KMS-11 (cell line): ENCODE results near the gene IQGAP2.
A peak's percentile ranks its signal among the peaks of the same experiment; 100 is the strongest.

Experiments
- H2AFZ ChIP-seq: fragments of 200-600 bp; sonication (generic); 2 replicates; pipeline ENCODE4 v1.6.1; 2016; ENCODE audit warnings: antibody characterized with exemption, mixed run types, low read depth
- H3K27ac ChIP-seq: fragments of 200-600 bp; sonication (generic); 2 replicates; pipeline ENCODE4 v1.6.1; 2016; ENCODE audit warnings: mild to moderate bottlenecking, mixed run types
- H3K27me3 ChIP-seq: fragments of 200-600 bp; sonication (generic); 2 replicates; pipeline ENCODE4 v1.6.1; 2017; ENCODE audit warnings: mild to moderate bottlenecking, low read depth, mixed run types, moderate library complexity; ENCODE audit not compliant: insufficient read depth
- H3K36me3 ChIP-seq: fragments of 200-600 bp; sonication (generic); 2 replicates; pipeline ENCODE4 v1.6.1; 2017; ENCODE audit warnings: mild to moderate bottlenecking, mixed run types; ENCODE audit not compliant: insufficient read depth
- H3K4me1 ChIP-seq: fragments of 200-600 bp; sonication (generic); 2 replicates; pipeline ENCODE4 v1.6.1; 2016; ENCODE audit warnings: mild to moderate bottlenecking, low read depth, mixed run types; ENCODE audit not compliant: poor library complexity, severe bottlenecking
- H3K4me2 ChIP-seq: fragments of 200-600 bp; sonication (generic); 2 replicates; pipeline ENCODE4 v1.7.0; 2016; ENCODE audit warnings: mild to moderate bottlenecking, mixed run types
- H3K4me3 ChIP-seq: fragments of 200-600 bp; sonication (generic); IDR thresholded peaks from 2 replicates; pipeline ENCODE4 v1.6.1; 2017; ENCODE audit warnings: low read depth, low read length, mixed read lengths; ENCODE audit not compliant: insufficient read depth
- H3K79me2 ChIP-seq: fragments of 200-600 bp; sonication (generic); 2 replicates; pipeline ENCODE4 v1.6.1; 2016; ENCODE audit warnings: low read depth, mixed run types; ENCODE audit not compliant: insufficient read depth
- H3K9ac ChIP-seq: fragments of 200-600 bp; sonication (generic); 2 replicates; pipeline ENCODE4 v1.6.1; 2016; ENCODE audit warnings: mild to moderate bottlenecking, mixed run types
- H4K20me1 ChIP-seq: fragments of 200-600 bp; sonication (generic); 2 replicates; pipeline ENCODE4 v1.6.1; 2016; ENCODE audit warnings: mild to moderate bottlenecking, mixed run types; ENCODE audit not compliant: insufficient read depth
- TF ChIP-seq, protein P1 (sequence below): fragments of 200-600 bp; sonication (generic); conservative IDR thresholded peaks from 2 replicates; pipeline ENCODE4 v1.6.1; 2017; ENCODE audit warnings: low read depth, mild to moderate bottlenecking, antibody characterized with exemption, low read length, moderate library complexity, mixed read lengths

Gene IQGAP2

DNA sequence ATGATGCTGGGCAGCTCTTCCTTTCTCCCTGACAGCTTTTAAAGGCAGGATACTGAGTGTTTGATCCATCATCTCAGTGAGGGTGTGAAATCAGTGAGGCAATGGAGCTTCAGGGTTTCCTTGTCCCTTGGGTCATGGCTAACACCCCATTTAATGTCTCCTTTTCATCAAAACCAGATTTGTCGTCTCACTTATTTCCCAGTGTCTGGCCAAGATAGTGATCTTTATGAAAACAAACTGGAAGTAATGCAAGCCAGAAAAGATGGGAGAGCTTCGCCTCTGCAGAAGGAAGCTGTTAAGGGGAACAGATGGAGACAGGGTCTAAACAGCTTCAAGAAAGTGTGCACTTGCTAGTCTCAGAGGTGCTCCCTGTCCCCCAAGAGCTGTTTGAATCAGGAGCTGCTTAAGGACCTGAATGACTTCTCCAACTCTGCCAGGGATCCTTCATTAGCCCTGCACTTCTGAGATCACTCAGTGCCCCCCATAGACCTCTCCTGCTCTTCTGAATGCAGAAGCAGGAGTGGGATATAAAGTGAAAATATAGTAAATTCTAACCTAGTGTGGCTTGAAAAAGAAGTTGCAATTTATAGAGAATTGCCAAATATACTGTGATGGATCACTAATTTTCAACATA lies 124.0 kb downstream of the IQGAP2 start:
- Histone ChIP-seq H3K4me1 (peaks cover 71% of the 10 kb centered on the region), H3K79me2 (peaks cover 80% of the 10 kb centered on the region), H2AFZ (no peak overlapping the region), H3K4me2 (0 out of 2 replicates have a peak overlapping the region, but pooled peaks have one; percentile 5), H3K27ac (no peak overlapping the region), H3K9ac (no peak overlapping the region), H3K4me3 (no peak overlapping the region), H4K20me1 (peaks cover 17% of the 10 kb centered on the region; the same call in 1 of the 2 replicates), H3K27me3 (no peaks in the 10 kb centered on the region), H3K36me3 (no peaks in the 10 kb centered on the region)
- TF ChIP-seq, protein P1, sequence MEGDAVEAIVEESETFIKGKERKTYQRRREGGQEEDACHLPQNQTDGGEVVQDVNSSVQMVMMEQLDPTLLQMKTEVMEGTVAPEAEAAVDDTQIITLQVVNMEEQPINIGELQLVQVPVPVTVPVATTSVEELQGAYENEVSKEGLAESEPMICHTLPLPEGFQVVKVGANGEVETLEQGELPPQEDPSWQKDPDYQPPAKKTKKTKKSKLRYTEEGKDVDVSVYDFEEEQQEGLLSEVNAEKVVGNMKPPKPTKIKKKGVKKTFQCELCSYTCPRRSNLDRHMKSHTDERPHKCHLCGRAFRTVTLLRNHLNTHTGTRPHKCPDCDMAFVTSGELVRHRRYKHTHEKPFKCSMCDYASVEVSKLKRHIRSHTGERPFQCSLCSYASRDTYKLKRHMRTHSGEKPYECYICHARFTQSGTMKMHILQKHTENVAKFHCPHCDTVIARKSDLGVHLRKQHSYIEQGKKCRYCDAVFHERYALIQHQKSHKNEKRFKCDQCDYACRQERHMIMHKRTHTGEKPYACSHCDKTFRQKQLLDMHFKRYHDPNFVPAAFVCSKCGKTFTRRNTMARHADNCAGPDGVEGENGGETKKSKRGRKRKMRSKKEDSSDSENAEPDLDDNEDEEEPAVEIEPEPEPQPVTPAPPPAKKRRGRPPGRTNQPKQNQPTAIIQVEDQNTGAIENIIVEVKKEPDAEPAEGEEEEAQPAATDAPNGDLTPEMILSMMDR: no peak

DNA sequence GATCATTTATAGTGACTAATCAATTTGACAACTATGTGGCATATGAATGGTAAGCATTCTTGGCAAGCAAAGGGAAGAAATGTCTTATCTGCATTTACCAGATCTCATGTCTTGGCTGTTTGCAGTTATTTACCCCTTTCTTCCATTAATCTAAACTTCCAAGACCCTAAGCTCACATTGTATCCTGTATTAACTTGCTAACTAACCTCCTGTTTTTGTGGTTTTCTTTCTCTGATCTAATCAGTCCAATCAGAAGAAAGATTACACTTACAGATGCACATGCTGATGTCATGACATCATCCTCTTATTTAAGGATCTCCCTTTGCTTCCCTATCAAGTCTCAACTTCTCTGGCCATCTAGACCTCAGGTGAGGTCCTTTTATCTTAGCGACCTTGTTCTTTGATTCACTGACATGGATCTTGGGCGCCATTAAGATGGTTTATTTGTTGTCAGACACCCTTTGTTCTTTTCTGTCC lies 124.6 kb downstream of the IQGAP2 start:
- Histone ChIP-seq H3K79me2 (peaks cover 84% of the 10 kb centered on the region), H3K4me3 (no peak overlapping the region), H4K20me1 (peaks cover 17% of the 10 kb centered on the region; the same call in 1 of the 2 replicates), H3K36me3 (no peaks in the 10 kb centered on the region), H3K27ac (no peak overlapping the region), H2AFZ (no peak overlapping the region), H3K4me1 (peaks cover 71% of the 10 kb centered on the region), H3K9ac (no peak overlapping the region), H3K4me2 (0 out of 2 replicates have a peak overlapping the region, but pooled peaks have one; percentile 5), H3K27me3 (no peaks in the 10 kb centered on the region)
- TF ChIP-seq, protein P1: no peak

DNA sequence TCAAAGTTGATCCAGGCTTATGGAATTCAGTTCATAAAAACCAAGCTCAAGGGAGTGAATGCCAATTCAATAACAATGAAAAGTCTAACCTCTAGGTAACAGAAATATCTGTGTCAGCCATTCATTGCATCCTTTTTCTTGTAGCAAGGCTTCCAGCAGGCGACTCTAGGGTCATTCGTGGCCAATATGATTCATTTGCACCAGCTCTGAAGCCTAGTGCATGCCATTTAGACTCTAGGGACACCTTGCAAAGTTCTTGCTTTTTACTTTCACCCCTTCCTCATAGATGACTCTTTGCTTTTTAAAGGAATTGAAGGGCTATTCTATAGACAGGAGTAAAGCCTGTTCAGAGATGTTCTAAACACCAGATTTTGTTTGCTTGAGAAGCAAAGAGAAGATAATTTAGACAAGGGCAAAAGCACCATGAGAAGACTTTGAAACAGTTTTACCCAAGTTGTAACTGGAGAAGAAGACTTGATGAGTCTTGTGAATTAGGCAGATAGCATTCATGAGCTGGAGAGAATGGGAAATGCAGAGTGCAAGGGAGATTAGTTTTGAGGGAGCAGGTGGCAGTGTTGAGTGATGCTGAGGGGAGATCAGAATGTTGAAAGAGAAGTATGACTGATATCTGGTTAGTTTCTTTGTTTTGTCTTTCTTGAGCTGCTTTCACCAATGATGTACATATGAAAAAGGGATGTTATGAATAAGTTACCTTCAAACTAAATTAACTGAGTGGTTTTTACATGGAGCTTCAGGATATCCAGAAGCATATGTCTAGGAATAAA lies 125.7 kb downstream of the IQGAP2 start:
- Histone ChIP-seq H3K4me1 (peaks cover 64% of the 10 kb centered on the region), H3K4me2 (no peak overlapping the region), H2AFZ (no peak overlapping the region), H3K4me3 (no peak overlapping the region), H3K36me3 (no peaks in the 10 kb centered on the region), H3K9ac (no peak overlapping the region), H3K79me2 (peaks cover 86% of the 10 kb centered on the region), H4K20me1 (peaks cover 17% of the 10 kb centered on the region; the same call in 1 of the 2 replicates), H3K27ac (no peak overlapping the region), H3K27me3 (no peaks in the 10 kb centered on the region)
- TF ChIP-seq, protein P1: no peak

DNA sequence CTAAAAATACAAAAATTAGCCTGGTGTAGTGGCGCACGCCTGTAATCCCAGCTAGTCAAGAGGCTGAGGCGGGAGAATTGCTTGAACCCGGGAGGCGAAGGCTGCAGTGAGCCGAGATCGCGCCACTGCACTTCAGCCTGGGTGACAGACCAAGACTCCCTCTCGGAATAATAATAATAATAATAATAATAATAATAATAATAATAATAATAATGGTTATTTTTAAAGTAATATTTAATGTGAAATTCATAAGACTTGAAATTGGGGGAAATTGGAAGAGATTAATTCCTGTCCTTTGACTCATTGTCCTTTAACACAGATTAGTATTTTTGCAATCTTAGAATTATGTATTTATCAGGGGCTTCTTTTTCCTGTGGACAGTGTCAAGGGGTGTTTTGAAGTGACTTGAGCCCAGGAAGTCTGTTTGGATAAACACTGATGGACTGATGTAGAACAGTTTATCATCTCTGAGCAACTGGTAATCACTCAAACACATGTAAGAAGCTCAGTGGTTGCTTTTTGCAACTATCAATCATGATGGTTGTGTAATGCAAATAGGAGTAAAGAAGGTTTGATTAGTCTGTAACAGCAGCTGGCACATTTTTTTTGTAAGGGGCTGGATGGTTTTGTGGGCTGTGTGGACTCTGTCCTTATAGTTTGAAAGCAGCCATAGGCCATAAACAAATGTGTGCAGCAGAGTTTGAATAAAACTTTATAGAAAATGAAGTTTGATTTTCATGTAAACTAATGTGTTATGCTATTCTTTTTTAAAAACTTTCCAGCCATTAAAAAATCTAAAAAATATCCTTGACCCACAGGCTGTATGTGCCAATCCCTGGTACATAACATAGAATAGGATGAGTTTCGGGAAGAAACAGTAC lies 126.6 kb downstream of the IQGAP2 start:
- no peaks in the 10 kb centered on the region for H3K36me3 ChIP-seq
- no peak overlapping the region for H3K27ac ChIP-seq
- peaks cover 23% of the 10 kb centered on the region; the same call in 1 of the 2 replicates for H4K20me1 ChIP-seq
- TF ChIP-seq, protein P1: no peak
- H2AFZ ChIP-seq: no peak overlapping the region
- H3K27me3 ChIP-seq: no peaks in the 10 kb centered on the region
- H3K9ac ChIP-seq: no peak overlapping the region
- peaks cover 86% of the 10 kb centered on the region for H3K79me2 ChIP-seq
- peaks cover 60% of the 10 kb centered on the region for H3K4me1 ChIP-seq
- no peak overlapping the region for H3K4me2 ChIP-seq
- no peak overlapping the region for H3K4me3 ChIP-seq
